ENCODE data around the gene CAMTA2.
"Not testable (repeated sequence)": the region's sequence is repeated elsewhere in the genome, so short reads cannot be mapped to it uniquely, and the experiment has no call there.

CAMTA2 gene

GRCh38 chr17:4934173-4934979, 53.1 kb downstream of the CAMTA2 start:
- peak; percentile 40 for DNase-seq (ENCODE audit: low spot score)

- no peak for DNase-seq (ENCODE audit: low spot score)
These were observed 53.8 kb downstream of the CAMTA2 start for GRCh38 chr17:4933646-4934045.

GRCh38 chr17:4932756-4933155, 54.7 kb downstream of the CAMTA2 start:
- no peak for DNase-seq (ENCODE audit: low spot score)

- DNase-seq (ENCODE audit: low spot score): no peak
These were observed 55.5 kb downstream of the CAMTA2 start, which contains the start of gene GP1BA for GRCh38 chr17:4931963-4932362. GP1BA (plus strand) TSS chr17:4932277; CDS start chr17:4932605, 328 bp downstream.

- DNase-seq (ENCODE audit: low spot score): no peak
These were observed 58.6 kb downstream of the CAMTA2 start for GRCh38 chr17:4928881-4929280.

- DNase-seq (ENCODE audit: low spot score): not testable (repeated sequence)
These were observed 60.7 kb downstream of the CAMTA2 start for GRCh38 chr17:4926577-4927335.

- no peak for DNase-seq (ENCODE audit: low spot score)
These were observed 66.2 kb downstream of the CAMTA2 start for GRCh38 chr17:4921320-4921719.

- DNase-seq (ENCODE audit: low spot score): no peak
These were observed 67.0 kb downstream of the CAMTA2 start for GRCh38 chr17:4920351-4921048.

GRCh38 chr17:4919511-4920047, 67.9 kb downstream of the CAMTA2 start:
- DNase-seq (ENCODE audit: low spot score): no peak
